Stimulated activated naive B cell treated with anti-CD40 and anti-IgM and Interleukin-4, amounts not matched to agents 10 μg/mL and 1 μg/mL and 100 μg/mL, for 72 hours (primary cell): ENCODE data around the gene ARHGAP5.

Experiments used
- ATAC-seq, 2 donors: fragments of 150-1000 bp; cut with Tn5 transposase; replicated peaks; 2 replicates each; pipeline ENCODE4 v1.10.0; 2021; ENCODE audit warnings: moderate library complexity in 1 of 2
- DNase-seq: peaks from one replicate; pipeline ENCODE4 v3.0.0; 2021
- H3K27ac Mint-ChIP-seq: one replicate; pipeline ENCODE4 v1.8.0; 2022; ENCODE audit warnings: mild to moderate bottlenecking, mixed read lengths
- H3K27me3 Mint-ChIP-seq, 2 donors: one replicate each; pipeline ENCODE4 v1.8.0; 2022; ENCODE audit warnings: mixed read lengths in 2 of 2
- H3K36me3 Mint-ChIP-seq, 2 donors: one replicate each; pipeline ENCODE4 v1.8.0; 2022; ENCODE audit warnings: mixed read lengths in 2 of 2, mild to moderate bottlenecking in 1 of 2
- H3K4me1 Mint-ChIP-seq, 2 donors: one replicate each; pipeline ENCODE4 v1.8.0; 2022; ENCODE audit warnings: mixed read lengths in 2 of 2, mild to moderate bottlenecking in 1 of 2
- H3K4me3 Mint-ChIP-seq, 2 donors: one replicate each; pipeline ENCODE4 v1.8.0; 2022; ENCODE audit warnings: mild to moderate bottlenecking in 2 of 2, mixed read lengths in 2 of 2, moderate library complexity in 1 of 2
- H3K9me3 Mint-ChIP-seq, 2 donors: one replicate each; pipeline ENCODE4 v1.8.0; 2022; ENCODE audit warnings: mixed read lengths in 2 of 2, mild to moderate bottlenecking in 1 of 2

ARHGAP5 gene

DNA sequence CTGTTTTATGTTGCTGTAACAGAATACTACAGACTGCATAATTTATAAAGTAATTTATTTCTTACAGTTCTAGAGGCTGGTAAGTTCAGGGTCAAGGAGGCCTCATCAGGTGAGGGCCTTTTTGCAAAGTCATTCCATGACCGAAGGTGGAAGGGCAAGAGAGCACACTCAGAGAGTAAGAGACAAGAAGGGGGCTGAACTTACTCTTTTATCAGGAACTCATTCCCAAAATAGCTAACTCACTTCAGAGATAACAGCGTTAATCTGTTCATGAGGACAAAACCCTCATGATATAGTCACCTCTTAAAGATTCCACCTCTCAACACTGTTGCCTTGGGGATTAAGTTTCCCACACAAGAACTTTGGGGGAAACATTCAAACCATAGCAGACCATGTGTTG, 73.3 kb downstream of the ARHGAP5 start:
- Mint-ChIP-seq H3K27ac (no peak overlapping the region), H3K27me3 (no peaks in the 10 kb centered on the region), H3K9me3 (no peaks in the 10 kb centered on the region), H3K36me3 (peaks cover 14 to 16% of the 10 kb centered on the region in 2 donors), H3K4me1 (no peaks in the 10 kb centered on the region), H3K4me3 (no peak overlapping the region)
- ATAC-seq (no peak), DNase-seq (no peak)

DNA sequence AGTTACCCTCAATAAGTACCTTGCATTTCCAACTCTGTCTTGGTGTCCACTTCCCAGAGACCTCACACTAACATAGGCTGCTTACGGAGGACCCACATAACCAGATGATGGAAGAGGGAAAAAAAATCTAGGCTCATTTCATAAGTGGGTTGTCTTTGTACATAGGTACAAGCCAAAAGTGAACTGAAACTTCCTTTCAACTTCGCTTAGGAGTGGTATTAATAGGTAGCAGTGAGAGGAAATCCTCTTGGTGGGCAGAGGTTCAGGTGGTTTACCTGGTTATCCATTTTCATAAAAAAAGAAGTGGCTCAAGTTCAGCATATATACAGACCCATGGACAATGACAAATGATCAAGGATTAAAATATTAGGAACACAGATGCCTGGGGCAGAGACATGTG, 88.9 kb downstream of the ARHGAP5 start:
- Mint-ChIP-seq H3K27ac (no peak overlapping the region), H3K36me3 (no peaks in the 10 kb centered on the region), H3K9me3 (peaks cover 0 to 2% of the 10 kb centered on the region in 2 donors), H3K4me1 (peaks cover 12 to 26% of the 10 kb centered on the region in 2 donors), H3K4me3 (no peak overlapping the region), H3K27me3 (no peaks in the 10 kb centered on the region)
- ATAC-seq (peak; percentile 84 to 86), DNase-seq (no peak)

DNA sequence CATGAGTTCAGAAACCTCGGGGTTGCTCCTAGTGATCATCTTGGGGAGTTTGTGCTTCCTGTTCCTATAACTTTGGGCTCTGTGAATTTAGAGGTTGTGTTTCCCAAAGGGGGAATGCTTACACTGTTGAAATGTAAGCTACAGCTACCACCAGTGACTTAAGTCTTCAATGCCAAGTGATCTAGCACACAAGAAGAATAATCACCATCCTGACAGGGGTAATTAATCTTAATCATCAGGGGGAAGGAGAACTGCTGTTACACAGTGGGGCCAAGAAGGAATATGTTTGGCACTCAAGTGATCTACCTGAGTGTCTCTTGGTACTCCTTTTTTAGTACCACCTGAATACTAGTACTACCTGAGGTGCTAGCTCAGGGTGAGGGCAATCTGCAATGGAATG, 89.8 kb downstream of the ARHGAP5 start:
- no peak overlapping the region for H3K4me3 Mint-ChIP-seq
- no peaks in the 10 kb centered on the region for H3K27me3 Mint-ChIP-seq
- no peak for DNase-seq
- no peak for ATAC-seq
- peaks cover 12 to 26% of the 10 kb centered on the region in 2 donors for H3K4me1 Mint-ChIP-seq
- no peaks in the 10 kb centered on the region for H3K36me3 Mint-ChIP-seq
- H3K27ac Mint-ChIP-seq, result no peak overlapping the region
- peaks cover 0 to 2% of the 10 kb centered on the region in 2 donors for H3K9me3 Mint-ChIP-seq

DNA sequence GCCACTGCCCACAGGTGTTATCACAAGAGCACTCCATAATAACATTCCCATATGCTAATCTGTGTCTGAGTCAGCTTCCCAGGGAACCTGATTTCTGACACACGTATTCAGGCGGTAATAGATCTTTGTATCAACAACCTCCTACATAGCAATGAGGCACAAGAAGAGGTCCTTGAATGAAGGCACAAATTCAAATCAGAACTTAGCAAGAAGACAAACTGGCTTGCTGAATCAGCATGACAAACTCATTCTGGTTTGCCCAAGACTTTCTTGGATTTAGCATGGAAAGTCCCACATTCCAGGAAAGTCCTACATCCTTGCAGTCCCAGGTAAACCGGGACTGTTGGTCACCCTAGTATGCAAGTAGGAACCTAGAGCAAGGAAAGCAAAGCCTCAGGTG, 90.8 kb downstream of the ARHGAP5 start:
- H3K4me1 Mint-ChIP-seq, result peaks cover 12 to 26% of the 10 kb centered on the region in 2 donors
- H3K4me3 Mint-ChIP-seq, result no peak overlapping the region
- no peak for ATAC-seq
- DNase-seq, result no peak
- no peaks in the 10 kb centered on the region for H3K27me3 Mint-ChIP-seq
- H3K36me3 Mint-ChIP-seq, result no peaks in the 10 kb centered on the region
- H3K9me3 Mint-ChIP-seq, result peaks cover 0 to 2% of the 10 kb centered on the region in 2 donors
- no peak overlapping the region for H3K27ac Mint-ChIP-seq

DNA sequence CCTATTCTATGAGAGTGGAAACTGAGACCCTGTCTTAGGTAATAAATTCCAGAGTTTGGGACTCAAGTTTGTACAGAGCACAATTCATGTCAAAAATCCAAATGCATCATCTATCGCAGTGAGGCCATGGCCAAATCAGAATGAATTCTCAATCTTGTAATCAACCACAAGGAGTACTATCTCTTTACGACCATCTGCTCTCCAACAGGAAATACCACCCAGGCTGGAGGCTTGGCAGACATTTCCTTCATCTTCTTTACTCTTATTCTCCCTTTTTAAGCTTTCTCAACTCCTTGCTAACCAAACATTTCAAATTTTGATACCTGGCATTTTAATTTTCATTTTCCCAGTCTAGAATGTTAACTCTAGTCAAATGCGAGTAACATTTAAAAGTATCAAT, 92.1 kb downstream of the ARHGAP5 start:
- no peak for ATAC-seq
- no peak overlapping the region for H3K4me3 Mint-ChIP-seq
- peaks cover 12 to 26% of the 10 kb centered on the region in 2 donors for H3K4me1 Mint-ChIP-seq
- H3K27ac Mint-ChIP-seq, result no peak overlapping the region
- no peaks in the 10 kb centered on the region for H3K36me3 Mint-ChIP-seq
- DNase-seq, result no peak
- peaks cover 0 to 2% of the 10 kb centered on the region in 2 donors for H3K9me3 Mint-ChIP-seq
- H3K27me3 Mint-ChIP-seq, result no peaks in the 10 kb centered on the region

DNA sequence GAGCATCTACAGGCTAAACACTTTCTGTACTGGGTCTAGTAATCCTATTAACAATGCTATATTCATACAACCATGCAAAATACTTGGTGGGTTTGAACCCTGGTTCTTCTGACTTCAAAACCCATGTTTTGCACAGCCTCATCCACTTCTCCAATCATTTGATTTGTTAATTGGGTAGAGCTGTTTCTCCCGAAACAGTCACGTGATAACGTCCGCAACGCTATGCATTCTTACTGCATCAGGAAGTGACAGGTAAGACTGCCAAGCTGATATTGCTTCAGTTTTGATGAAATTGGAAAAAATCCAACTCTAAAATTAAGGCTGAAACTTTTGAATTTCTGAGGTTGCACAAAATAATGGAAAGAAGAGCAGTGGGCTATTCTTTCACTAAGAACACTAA, 94.4 kb downstream of the ARHGAP5 start:
- no peak for ATAC-seq
- Mint-ChIP-seq H3K36me3 (no peaks in the 10 kb centered on the region), H3K4me1 (peaks cover 2 to 12% of the 10 kb centered on the region in 2 donors), H3K27ac (no peak overlapping the region), H3K9me3 (no peaks in the 10 kb centered on the region), H3K27me3 (no peaks in the 10 kb centered on the region), H3K4me3 (no peak overlapping the region)
- no peak for DNase-seq

DNA sequence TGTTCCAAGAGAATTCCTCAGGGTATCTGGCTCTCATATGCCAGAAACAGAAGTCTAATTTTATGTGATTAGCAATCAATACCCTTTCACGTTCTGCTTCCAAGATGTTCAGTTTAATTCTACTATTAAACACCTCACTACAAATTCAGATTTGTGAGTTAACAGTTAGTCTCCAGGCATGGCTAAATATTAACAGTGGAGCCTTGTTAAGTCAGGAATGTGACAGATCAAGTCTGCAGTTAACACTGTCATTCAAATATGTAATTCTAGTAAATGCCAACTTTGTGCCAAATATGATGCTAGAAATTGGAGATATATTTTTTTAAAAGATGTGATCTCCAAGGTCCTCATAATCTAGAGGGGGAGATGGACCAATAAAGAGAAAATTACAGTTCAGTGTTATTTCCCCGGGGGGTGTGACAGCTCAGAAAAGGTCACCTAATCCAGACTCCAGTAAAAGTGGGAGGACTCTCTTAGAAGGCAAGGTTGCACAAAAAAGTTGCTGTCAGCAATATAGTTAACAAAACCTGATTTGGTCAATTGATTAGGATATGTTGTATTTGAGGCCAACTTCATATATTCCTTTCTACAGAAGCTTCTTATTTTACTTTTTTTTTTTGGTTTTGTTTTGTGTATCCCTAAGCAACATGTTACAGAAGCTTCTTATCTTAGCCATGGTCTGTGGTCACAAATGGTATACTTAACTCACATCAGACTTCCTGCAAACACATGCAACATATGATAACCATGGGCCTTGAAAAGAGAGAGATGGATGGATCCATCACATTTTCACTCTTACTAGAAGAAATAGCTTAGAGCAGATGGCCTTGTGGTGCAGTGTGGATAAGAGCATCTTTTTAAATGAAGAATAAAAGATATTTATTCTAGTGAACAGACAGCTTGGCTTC, 106.3 kb downstream of the ARHGAP5 start:
- DNase-seq, result no peak
- no peak overlapping the region for H3K27ac Mint-ChIP-seq
- peaks cover 2 to 6% of the 10 kb centered on the region in 2 donors for H3K36me3 Mint-ChIP-seq
- ATAC-seq, result no peak
- peaks cover 11 to 13% of the 10 kb centered on the region in 2 donors for H3K27me3 Mint-ChIP-seq
- no peak overlapping the region for H3K4me3 Mint-ChIP-seq
- H3K9me3 Mint-ChIP-seq, result peaks cover 7 to 10% of the 10 kb centered on the region in 2 donors
- peaks cover 5 to 9% of the 10 kb centered on the region in 2 donors for H3K4me1 Mint-ChIP-seq

DNA sequence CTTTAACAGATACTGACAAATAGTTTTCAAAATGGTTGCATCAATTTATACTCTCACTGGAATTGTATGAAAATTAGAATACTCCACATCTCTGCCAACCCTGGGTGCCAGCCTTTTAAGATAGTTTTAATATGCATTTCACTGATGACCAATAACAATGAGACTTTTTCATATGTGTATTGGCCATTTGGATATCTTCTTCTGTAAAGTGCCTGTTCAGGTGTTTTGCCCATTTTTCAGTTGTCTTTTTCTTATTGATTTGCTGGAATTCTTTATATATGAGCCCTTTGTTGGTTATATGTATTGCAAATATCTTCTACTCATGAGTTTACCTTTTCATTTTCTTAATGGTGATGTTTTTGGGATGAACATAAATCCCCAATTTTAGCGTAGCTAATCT, 108.0 kb downstream of the ARHGAP5 start:
- Mint-ChIP-seq H3K9me3 (peaks cover 3 to 4% of the 10 kb centered on the region in 2 donors), H3K4me1 (peaks cover 7 to 14% of the 10 kb centered on the region in 2 donors), H3K4me3 (no peak overlapping the region), H3K27ac (no peak overlapping the region), H3K36me3 (peaks cover 2 to 6% of the 10 kb centered on the region in 2 donors), H3K27me3 (peaks cover 7 to 10% of the 10 kb centered on the region in 2 donors)
- DNase-seq (no peak), ATAC-seq (no peak)

DNA sequence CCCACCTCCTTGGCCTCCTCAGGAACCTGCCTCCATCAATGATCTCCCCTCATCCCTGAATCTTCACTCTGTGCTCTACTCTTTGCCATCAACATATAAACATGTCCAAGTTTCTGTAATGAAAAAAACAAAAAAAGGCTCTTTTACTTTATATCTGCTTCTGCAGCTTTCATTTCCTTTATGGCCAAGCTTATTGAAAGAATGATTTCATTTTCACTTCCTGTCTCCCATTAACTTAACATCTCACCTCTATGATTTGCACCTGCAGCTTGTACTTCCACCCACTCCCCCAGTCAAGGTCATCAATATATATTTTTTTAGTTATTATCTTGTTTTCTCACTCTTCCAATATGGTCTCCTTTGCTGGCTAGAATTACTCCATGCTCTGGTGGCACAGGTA, 109.1 kb downstream of the ARHGAP5 start:
- Mint-ChIP-seq H3K36me3 (peaks cover 0 to 2% of the 10 kb centered on the region in 2 donors), H3K27ac (no peak overlapping the region), H3K4me1 (peaks cover 7 to 21% of the 10 kb centered on the region in 2 donors), H3K27me3 (no peaks in the 10 kb centered on the region), H3K9me3 (no peaks in the 10 kb centered on the region), H3K4me3 (no peak overlapping the region)
- peak; percentile 42 to 59 for ATAC-seq
- no peak for DNase-seq

DNA sequence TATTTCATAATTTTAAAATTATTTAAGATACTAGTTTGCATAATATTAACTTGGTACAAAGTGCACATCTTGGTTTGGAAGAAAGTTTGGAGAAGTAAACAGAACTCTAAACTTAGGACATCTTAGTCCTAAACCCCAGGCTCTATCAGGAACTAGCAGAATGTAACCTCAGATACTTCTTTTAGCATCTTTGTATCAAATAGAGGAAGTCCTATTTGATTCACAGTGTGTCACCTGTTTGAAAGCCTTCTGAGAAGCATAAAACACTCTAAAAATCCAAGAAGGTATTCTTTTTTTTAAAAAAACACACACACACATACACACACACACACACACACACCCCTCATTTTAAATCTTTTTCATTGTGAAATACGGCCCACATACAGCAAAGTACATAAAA, 112.7 kb downstream of the ARHGAP5 start:
- H3K4me1 Mint-ChIP-seq, result peaks cover 7 to 21% of the 10 kb centered on the region in 2 donors
- H3K4me3 Mint-ChIP-seq, result no peak overlapping the region
- no peaks in the 10 kb centered on the region for H3K27me3 Mint-ChIP-seq
- DNase-seq, result no peak
- H3K27ac Mint-ChIP-seq, result no peak overlapping the region
- H3K9me3 Mint-ChIP-seq, result no peaks in the 10 kb centered on the region
- peak; percentile 71 to 77 for ATAC-seq
- no peaks in the 10 kb centered on the region for H3K36me3 Mint-ChIP-seq

DNA sequence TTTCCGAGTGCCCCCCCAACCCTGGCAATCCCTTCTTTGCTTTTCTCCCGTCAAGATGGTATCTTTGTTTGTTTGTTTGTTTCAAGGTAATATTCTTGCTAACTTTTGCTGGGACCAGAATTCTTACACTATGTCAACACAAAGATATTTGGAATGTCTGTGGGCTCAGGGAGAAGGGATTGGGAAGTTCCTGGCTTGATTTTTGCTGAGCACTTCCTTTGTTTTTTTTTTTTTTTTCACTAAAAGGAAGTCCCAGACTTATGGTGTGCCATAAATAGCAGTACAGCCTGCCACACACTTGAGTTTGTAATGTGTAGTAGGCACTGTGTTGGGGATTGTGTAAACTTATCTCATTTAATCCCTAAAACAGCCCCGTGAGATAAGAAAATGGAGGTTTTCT, 113.6 kb downstream of the ARHGAP5 start:
- Mint-ChIP-seq H3K4me1 (peaks cover 7 to 27% of the 10 kb centered on the region in 2 donors), H3K36me3 (no peaks in the 10 kb centered on the region), H3K27me3 (no peaks in the 10 kb centered on the region), H3K9me3 (no peaks in the 10 kb centered on the region), H3K27ac (no peak overlapping the region), H3K4me3 (no peak overlapping the region)
- no peak for DNase-seq
- no peak for ATAC-seq

DNA sequence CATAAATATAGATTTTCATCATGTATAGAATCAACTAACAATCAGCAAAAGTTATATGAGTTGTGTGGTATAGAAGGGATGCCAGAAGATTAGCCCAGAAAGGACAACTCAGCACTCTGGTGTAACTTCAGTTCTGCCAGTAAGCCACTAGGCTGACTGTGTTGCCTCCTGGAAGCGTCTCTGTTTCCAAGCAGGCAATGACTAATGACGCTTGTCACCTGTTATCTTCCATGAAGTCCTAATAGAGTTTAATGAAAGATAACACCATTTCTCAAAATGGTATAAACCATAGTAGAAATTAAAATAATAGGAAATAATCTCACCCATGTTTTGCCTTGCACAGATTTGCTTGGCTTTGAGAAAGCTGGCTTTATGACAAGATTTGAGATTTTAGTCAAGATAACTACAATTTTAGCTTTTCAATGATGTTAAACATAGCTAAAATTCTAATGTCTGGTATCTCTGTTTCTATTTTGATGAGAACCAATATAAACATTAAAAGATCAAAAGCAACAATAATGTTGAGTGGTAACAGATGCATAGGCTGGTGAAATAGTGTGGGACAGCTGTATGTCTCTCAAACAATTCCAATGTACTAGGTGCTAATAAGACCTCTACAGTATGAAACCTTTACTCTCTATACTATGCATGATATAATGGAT, 115.7 kb downstream of the ARHGAP5 start:
- Mint-ChIP-seq H3K27ac (no peak overlapping the region), H3K4me1 (peaks cover 2 to 21% of the 10 kb centered on the region in 2 donors), H3K9me3 (no peaks in the 10 kb centered on the region), H3K36me3 (no peaks in the 10 kb centered on the region), H3K4me3 (no peak overlapping the region), H3K27me3 (no peaks in the 10 kb centered on the region)
- no peak for DNase-seq
- ATAC-seq, result no peak

DNA sequence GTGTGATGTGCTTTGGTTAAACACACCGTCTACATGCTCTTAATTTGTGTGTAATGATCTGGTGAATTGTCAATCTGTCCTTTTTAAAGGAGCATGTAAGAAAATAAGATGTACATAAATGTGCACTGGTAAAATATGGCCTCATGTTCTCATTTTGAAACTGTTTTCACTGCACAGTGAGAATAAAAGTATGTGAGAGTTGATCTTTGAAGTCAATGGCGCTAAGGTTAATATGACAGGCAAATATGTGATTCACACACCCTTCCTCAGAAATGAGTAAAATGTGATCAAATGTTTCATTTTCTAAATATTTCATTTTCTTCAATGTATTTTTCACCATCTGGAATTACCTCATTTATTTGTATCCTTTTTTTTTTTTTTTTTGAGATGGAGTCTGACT, 116.4 kb downstream of the ARHGAP5 start:
- no peaks in the 10 kb centered on the region for H3K36me3 Mint-ChIP-seq
- no peaks in the 10 kb centered on the region for H3K9me3 Mint-ChIP-seq
- peaks cover 2 to 21% of the 10 kb centered on the region in 2 donors for H3K4me1 Mint-ChIP-seq
- H3K27me3 Mint-ChIP-seq, result no peaks in the 10 kb centered on the region
- H3K27ac Mint-ChIP-seq, result no peak overlapping the region
- H3K4me3 Mint-ChIP-seq, result no peak overlapping the region
- ATAC-seq (no peak), DNase-seq (no peak)

DNA sequence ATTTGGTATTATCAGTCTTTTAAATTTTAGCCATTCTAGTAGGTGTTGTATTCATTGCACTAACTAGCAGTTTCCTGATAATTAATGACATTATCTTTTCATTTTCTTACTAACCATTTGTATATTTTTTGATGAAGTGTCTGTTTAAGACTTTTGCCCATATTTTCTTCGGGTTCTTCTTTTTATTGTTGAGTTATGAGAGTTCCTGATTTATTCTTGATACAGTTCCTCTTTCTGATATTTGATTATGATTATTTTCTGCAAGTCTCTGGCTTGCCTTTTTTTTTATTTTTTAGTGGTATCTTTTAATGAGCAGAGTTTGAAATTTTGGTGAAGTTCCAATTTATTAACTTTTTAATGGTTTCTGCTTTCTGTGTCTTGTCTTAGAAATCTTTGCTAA, 118.5 kb downstream of the ARHGAP5 start:
- no peaks in the 10 kb centered on the region for H3K27me3 Mint-ChIP-seq
- H3K27ac Mint-ChIP-seq, result no peak overlapping the region
- no peak overlapping the region for H3K4me3 Mint-ChIP-seq
- no peaks in the 10 kb centered on the region for H3K36me3 Mint-ChIP-seq
- peaks cover 5 to 20% of the 10 kb centered on the region in 2 donors for H3K4me1 Mint-ChIP-seq
- no peak for ATAC-seq
- no peak for DNase-seq
- no peaks in the 10 kb centered on the region for H3K9me3 Mint-ChIP-seq

DNA sequence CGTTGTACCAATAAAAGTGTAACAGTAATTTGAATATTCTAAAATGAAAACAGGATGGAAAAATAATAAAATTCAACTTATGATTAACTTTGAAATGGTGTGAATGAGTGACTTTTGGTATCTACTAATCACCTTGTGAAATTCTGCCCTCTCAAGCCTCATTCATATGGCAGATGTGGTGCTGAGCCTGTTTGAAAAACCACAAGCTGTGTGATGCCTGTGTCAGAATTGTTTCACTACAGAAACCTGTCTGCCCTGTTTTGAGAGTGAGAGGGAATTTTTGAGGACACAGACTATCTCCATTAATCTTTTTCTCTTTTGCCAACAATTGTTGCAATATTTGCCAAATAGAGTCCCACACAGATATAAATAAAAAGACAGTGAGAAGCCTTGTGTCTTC, 120.8 kb downstream of the ARHGAP5 start:
- Mint-ChIP-seq H3K27ac (no peak overlapping the region), H3K4me3 (no peak overlapping the region), H3K9me3 (no peaks in the 10 kb centered on the region), H3K4me1 (peaks cover 19 to 39% of the 10 kb centered on the region in 2 donors), H3K27me3 (no peaks in the 10 kb centered on the region), H3K36me3 (no peaks in the 10 kb centered on the region)
- ATAC-seq (no peak), DNase-seq (no peak)
